Heart right ventricle (tissue), 16 donors: ENCODE data around the gene BIRC2. TPM values are rescaled to one million over a fixed set of nuclear protein-coding genes. Genes with fewer than 3 reads are reported as not detected.

Source experiments
- ATAC-seq, 8 donors: fragments of 200-7000 bp; cut with Tn5 transposase; one replicate each; pipeline ENCODE4 v1.9.1; 2020; ENCODE audit warnings: mild to moderate bottlenecking in 8 of 8, moderate library complexity in 8 of 8, moderate number of reproducible peaks in 1 of 8
- DNase-seq, 2 donors: peaks; one replicate each; pipeline ENCODE4 v3.0.0-alpha.2; 2020
- H3K27ac ChIP-seq, 10 donors: fragments of 200-600 bp; sonication (generic) in 2 of 10; one replicate each; pipeline versions ENCODE4 v1.5.0 to v1.8.0; 2020 to 2022; ENCODE audit warnings: mild to moderate bottlenecking in 3 of 10
- H3K27me3 ChIP-seq, 7 donors: fragments of 200-600 bp; one replicate each; pipeline ENCODE4 v1.8.0; 2021 to 2022; ENCODE audit warnings: mild to moderate bottlenecking in 2 of 7
- H3K36me3 ChIP-seq, 9 donors: fragments of 200-600 bp; sonication (generic) in 1 of 9; one replicate each; pipeline versions ENCODE4 v1.5.0 to v1.8.0; 2020 to 2022; ENCODE audit warnings: mild to moderate bottlenecking in 2 of 9
- H3K4me1 ChIP-seq, 9 donors: fragments of 200-600 bp; sonication (generic) in 1 of 9; one replicate each; pipeline versions ENCODE4 v1.5.0 to v1.8.0; 2020 to 2022; ENCODE audit warnings: mild to moderate bottlenecking in 4 of 9
- H3K4me3 ChIP-seq, 10 donors: fragments of 200-600 bp; sonication (generic) in 2 of 10; one replicate each; pipeline versions ENCODE4 v1.5.0 to v1.8.0; 2020 to 2022; ENCODE audit warnings: mild to moderate bottlenecking in 7 of 10, moderate library complexity in 2 of 10
- H3K9me3 ChIP-seq, 11 donors: fragments of 200-600 bp in 10 of 11; sonication (generic) in 2 of 11; one replicate each; pipeline versions ENCODE4 v1.5.0 to v1.8.0; 2013 to 2022; ENCODE audit warnings: mild to moderate bottlenecking in 2 of 11, control low read depth in 1 of 11, moderate library complexity in 1 of 11
- WGBS, 2 donors: extraction: QIAGEN DNeasy Blood & Tissue Kit; methylation state at CpG; one replicate each; pipeline ENCODE4 v1.1.7; 2013; ENCODE audit warnings: inconsistent platforms in 1 of 2; 5-methylcytosine and 5-hydroxymethylcytosine counted together
- intact Hi-C, 10 donors: fragments of 100-400 bp; cut with DNase I; formaldehyde crosslinking; loops; one replicate each; pipeline versions ENCODE4 v1.11.1 to v1.14.2; 2022
- polyA plus RNA-seq, 2 donors: library from polyadenylated mRNA; stranded (reverse); fragments of 200-250 nt; gene quantifications; one replicate each; pipeline ENCODE4 v1.2.3, GENCODE V29; 2013
- total RNA-seq, 10 donors: library from RNA; stranded (reverse); fragmentation: NEBNext Ultra II Directional in 3 of 10; extraction: Animal tissue kit (Norgen Biotek cat#: 25700) in 3 of 10; gene quantifications; one replicate each; pipeline versions ENCODE4 v1.2.1 to v1.2.4, GENCODE V29; 2021 to 2023
- TF ChIP-seq, protein P1 (sequence below), 9 donors: fragments of 200-600 bp; sonication (generic) in 2 of 9; IDR thresholded peaks; one replicate each; pipeline versions ENCODE4 v1.5.0 to v1.8.0; 2021 to 2022; ENCODE audit warnings: antibody characterized with exemption in 9 of 9, mild to moderate bottlenecking in 5 of 9, moderate library complexity in 1 of 9
- donor health status: Arrhythmogenic right ventricular cardiomyopathy.
- donor health status: ischemic (EF 13 %, LVEDD 7.1; RV severe dilation, severe dysfunction).
- donor health status: healthy with polysubstance abuse.
- donor health status: DM: no; HTN: yes; CAD: no.
- donor health status: DM: no; HTN: no; CAD: no.
- donor health status: ischemic (EF 25% LVEDD 6.9; RV normal size, moderate dysfunction).
- donor health status: ischemic (EF 25% LVEDD 5.7; RV mildly dilated, moderate dysfunction).
- donor health status: healthy.
- donor health status: DM: yes; HTN: yes; CAD: no.
- donor health status: Ischemic cardiomyopathy.
- donor health status: ischemic (EF 35%, LVEDD 5.7; RV mildly dilated, moderate dysfunction).
- donor health status: nonischemic (EF 11% LVEDD 7.7; RV severe dilation, severe dysfunction).
- donor health status: DM: yes; HTN: yes; CAD: no.
- donor health status: PGD.
- donor health status: ischemic (EF 29% LVEDD 5.4; RV normal size, mild dysfunction).
- donor health status: nonischemic (EF 23%, LVEDD 6.1; RV moderate dilation, normal function).

The BIRC2 gene
- total and polyA plus RNA-seq, 12 donors = 20.2 to 39.7 (median 28.0) TPM

DNA sequence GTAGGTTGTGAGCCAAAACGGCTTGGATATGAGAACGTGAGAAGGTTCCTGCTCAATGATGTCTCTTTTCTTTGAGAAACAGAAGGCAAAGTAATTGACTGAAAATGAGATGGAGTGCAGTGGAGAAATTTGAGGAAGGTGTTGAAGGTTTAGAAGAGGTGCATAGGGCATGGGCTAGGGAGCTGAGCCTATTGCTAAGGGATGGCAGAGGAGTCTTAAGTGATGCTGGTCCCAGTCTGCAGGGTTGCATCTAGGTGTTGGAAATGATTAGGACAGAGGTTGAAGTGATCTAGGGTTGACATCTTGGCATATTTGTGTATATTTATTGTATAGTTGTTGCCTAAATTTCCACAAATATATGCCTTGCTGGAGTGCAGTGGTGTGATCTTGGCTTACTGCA is 27.5 kb upstream of the BIRC2 start:
- no peaks in the 10 kb centered on the region for H3K27me3 ChIP-seq
- no peak for ATAC-seq
- peaks cover 0 to 4% (median 0%) of the 10 kb centered on the region in 9 donors for H3K36me3 ChIP-seq
- H3K27ac ChIP-seq = peak overlapping the region in 1 of 10 donors; percentile 85
- H3K4me1 ChIP-seq = peaks cover 0 to 71% (median 10%) of the 10 kb centered on the region in 9 donors
- 79 to 86% methylated on average over 2 of the region's 2 CpGs for WGBS, 2 donors
- intact Hi-C loops = no loop called here
- H3K4me3 ChIP-seq = peak overlapping the region in 1 of 10 donors; percentile 64
- H3K9me3 ChIP-seq = no peaks in the 10 kb centered on the region
- TF ChIP-seq, protein P1, sequence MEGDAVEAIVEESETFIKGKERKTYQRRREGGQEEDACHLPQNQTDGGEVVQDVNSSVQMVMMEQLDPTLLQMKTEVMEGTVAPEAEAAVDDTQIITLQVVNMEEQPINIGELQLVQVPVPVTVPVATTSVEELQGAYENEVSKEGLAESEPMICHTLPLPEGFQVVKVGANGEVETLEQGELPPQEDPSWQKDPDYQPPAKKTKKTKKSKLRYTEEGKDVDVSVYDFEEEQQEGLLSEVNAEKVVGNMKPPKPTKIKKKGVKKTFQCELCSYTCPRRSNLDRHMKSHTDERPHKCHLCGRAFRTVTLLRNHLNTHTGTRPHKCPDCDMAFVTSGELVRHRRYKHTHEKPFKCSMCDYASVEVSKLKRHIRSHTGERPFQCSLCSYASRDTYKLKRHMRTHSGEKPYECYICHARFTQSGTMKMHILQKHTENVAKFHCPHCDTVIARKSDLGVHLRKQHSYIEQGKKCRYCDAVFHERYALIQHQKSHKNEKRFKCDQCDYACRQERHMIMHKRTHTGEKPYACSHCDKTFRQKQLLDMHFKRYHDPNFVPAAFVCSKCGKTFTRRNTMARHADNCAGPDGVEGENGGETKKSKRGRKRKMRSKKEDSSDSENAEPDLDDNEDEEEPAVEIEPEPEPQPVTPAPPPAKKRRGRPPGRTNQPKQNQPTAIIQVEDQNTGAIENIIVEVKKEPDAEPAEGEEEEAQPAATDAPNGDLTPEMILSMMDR (IDR thresholded peaks at IDR 0.05) = no peak
- no peak for DNase-seq

DNA sequence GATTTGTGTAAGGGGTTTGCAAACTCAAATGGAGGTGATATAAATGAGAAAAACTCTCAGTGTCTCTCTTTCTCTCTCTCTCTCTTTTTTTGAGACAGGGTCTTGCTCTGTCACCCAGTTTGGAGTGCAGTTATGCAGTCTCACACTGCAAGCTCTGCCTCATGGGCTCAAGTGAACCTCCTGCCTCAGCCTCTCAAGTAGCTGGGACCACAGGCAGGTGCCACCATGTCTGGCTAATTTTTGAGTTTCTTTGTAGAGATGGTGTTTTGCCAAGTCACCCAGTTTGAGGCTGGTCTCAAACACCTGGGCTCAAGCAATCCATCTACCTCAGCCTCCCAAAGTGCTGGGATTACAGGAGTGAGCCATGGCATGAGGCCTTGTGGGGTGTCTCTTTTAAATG is 26.8 kb upstream of the BIRC2 start:
- peak overlapping the region in 5 of 10 donors; percentile 21 to 85 (median 49) for H3K27ac ChIP-seq
- H3K36me3 ChIP-seq = peaks cover 0 to 10% (median 0%) of the 10 kb centered on the region in 9 donors
- H3K4me1 ChIP-seq = peaks cover 0 to 71% (median 10%) of the 10 kb centered on the region in 9 donors
- no peak for ATAC-seq
- H3K4me3 ChIP-seq = peak overlapping the region in 1 of 10 donors; percentile 64
- no peaks in the 10 kb centered on the region for H3K9me3 ChIP-seq
- TF ChIP-seq, protein P1 (IDR thresholded peaks at IDR 0.05) = no peak
- no peak for DNase-seq
- intact Hi-C loops = no loop called here
- no peaks in the 10 kb centered on the region for H3K27me3 ChIP-seq

DNA sequence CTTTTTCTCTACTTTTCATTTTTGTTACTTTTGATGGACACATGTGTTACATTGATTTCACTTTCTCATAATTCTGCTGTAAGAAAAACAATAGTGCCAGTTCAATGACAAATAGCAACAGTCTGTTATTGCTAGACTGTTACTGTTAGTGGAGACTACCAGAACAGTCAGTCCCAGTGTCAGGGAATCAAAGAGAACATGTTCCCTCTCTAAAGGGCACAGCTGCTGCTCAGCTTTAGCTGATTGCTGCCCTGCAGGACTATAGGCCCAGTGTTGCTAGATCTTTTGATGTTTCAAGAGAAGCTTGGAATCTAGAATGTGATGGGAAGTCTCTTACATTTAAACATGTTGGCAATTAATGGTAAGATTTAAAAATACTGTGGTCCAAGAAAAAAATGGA is 26.3 kb upstream of the BIRC2 start:
- DNase-seq (no peak), ATAC-seq (peak in 3 of 8 donors; percentile 75 to 83 (median 79))
- peak overlapping the region in 5 of 10 donors; percentile 21 to 85 (median 49) for H3K27ac ChIP-seq
- H3K27me3 ChIP-seq = no peaks in the 10 kb centered on the region
- intact Hi-C loops = no loop called here
- no peaks in the 10 kb centered on the region for H3K9me3 ChIP-seq
- peaks cover 0 to 71% (median 10%) of the 10 kb centered on the region in 9 donors for H3K4me1 ChIP-seq
- H3K36me3 ChIP-seq = peaks cover 0 to 15% (median 0%) of the 10 kb centered on the region in 9 donors
- TF ChIP-seq, protein P1 (IDR thresholded peaks at IDR 0.05) = no peak
- H3K4me3 ChIP-seq = peak overlapping the region in 1 of 10 donors; percentile 64

DNA sequence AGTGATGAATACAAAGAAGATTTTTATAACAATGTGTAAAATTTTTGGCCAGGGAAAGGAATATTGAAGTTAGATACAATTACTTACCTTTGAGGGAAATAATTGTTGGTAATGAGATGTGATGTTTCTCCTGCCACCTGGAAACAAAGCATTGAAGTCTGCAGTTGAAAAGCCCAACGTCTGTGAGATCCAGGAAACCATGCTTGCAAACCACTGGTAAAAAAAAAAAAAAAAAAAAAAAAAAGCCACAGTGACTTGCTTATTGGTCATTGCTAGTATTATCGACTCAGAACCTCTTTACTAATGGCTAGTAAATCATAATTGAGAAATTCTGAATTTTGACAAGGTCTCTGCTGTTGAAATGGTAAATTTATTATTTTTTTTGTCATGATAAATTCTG is 24.5 kb upstream of the BIRC2 start:
- DNase-seq (no peak), ATAC-seq (no peak)
- Histone ChIP-seq H3K4me1 (peaks cover 0 to 60% (median 6%) of the 10 kb centered on the region in 9 donors), H3K9me3 (no peaks in the 10 kb centered on the region), H3K36me3 (peaks cover 0 to 34% (median 0%) of the 10 kb centered on the region in 9 donors), H3K27me3 (no peaks in the 10 kb centered on the region), H3K4me3 (peak overlapping the region in 1 of 10 donors; percentile 64), H3K27ac (no peak overlapping the region)
- intact Hi-C loops = no loop called here
- WGBS, 2 donors = 61 to 66% methylated on average over 2 of the region's 2 CpGs
- TF ChIP-seq, protein P1 (IDR thresholded peaks at IDR 0.05) = no peak
